Neural progenitor cell (in vitro differentiated cells): ENCODE measurements around the gene PLEK.

Experiments
- EZH2phosphoT487 ChIP-seq: fragments of 200-600 bp; sonication (generic); IDR thresholded peaks from 2 replicates; pipeline ENCODE4 v1.6.1; 2017; ENCODE audit warnings: antibody characterized with exemption
- TF ChIP-seq, protein P1 (sequence below): fragments of 200-600 bp; sonication (generic); IDR thresholded peaks from 2 replicates; pipeline ENCODE4 v1.5.1; 2017; ENCODE audit warnings: antibody characterized with exemption, mild to moderate bottlenecking

DNA sequence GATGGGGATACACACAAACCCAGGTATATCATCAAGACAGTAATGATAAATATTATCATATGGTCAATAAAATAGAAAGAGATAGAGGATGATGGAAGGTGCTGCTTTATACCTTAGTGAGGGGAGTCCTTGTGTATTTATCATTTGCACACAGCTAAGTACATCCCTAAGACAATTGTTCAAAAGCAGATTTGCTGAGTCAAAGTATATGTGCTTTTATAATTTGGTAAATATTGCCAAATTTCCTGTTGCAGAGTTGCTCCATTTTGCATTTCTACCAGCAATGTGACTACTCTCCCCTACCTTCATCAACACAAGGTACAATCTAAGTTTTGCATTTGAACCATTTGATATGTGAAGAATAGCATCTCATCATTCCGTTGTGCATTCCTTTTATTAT, 22.6 kb upstream of the PLEK start:
- TF ChIP-seq, protein P1, sequence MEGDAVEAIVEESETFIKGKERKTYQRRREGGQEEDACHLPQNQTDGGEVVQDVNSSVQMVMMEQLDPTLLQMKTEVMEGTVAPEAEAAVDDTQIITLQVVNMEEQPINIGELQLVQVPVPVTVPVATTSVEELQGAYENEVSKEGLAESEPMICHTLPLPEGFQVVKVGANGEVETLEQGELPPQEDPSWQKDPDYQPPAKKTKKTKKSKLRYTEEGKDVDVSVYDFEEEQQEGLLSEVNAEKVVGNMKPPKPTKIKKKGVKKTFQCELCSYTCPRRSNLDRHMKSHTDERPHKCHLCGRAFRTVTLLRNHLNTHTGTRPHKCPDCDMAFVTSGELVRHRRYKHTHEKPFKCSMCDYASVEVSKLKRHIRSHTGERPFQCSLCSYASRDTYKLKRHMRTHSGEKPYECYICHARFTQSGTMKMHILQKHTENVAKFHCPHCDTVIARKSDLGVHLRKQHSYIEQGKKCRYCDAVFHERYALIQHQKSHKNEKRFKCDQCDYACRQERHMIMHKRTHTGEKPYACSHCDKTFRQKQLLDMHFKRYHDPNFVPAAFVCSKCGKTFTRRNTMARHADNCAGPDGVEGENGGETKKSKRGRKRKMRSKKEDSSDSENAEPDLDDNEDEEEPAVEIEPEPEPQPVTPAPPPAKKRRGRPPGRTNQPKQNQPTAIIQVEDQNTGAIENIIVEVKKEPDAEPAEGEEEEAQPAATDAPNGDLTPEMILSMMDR = no peak
- no peak for TF ChIP-seq EZH2phosphoT487
